NK-92 (cell line): ENCODE results near the gene RRM1.
"Not testable (repeated sequence)": the region's sequence is repeated elsewhere in the genome, so short reads cannot be mapped to it uniquely, and the experiment has no call there.

Source experiments
- DNase-seq: peaks from one replicate; lab custom pipeline; 2025; ENCODE audit not compliant: unreplicated experiment; lab: John Stamatoyannopoulos, UW

The RRM1 gene

DNA sequence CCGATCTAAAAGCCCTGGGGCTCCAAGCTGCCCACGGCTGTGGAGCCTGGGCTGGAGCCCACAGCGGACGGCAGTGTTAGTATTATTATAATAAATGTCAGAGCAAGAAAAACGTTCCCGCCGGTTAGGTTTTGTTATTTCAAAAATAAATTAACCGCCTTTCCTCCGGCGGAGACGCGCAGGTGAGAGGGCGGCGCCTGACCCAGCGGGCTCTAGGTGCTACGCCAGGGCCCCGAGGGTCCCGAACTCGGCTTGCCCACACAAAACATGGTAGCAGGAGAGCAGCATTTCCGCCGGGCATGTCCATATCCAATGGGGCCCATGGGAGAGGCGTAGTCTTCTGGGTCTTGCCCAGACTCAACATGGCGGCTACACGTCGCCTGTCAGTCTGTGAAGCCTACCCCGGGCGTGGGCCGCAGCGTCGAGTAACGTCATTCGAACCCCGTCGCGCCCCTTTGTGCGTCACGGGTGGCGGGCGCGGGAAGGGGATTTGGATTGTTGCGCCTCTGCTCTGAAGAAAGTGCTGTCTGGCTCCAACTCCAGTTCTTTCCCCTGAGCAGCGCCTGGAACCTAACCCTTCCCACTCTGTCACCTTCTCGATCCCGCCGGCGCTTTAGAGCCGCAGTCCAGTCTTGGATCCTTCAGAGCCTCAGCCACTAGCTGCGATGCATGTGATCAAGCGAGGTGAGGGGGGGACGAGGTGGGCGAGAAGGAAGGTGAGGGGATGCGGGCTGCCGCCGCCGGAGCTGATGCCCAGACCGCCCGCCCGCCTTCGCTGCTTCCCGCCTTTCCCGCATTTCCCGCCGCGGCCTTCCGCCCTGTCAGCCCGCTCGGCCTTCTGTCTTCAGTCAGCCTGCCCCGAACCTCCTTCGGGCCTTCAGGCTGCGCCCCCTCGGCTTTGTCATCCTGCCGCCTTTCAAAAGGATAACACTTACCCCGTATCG, at the start of gene RRM1:
RRM1 (plus strand) TSS at position 452 of the 944 bp plus-strand sequence; CDS start at position 666, 214 bp downstream.
- peak; percentile 61 for DNase-seq

DNA sequence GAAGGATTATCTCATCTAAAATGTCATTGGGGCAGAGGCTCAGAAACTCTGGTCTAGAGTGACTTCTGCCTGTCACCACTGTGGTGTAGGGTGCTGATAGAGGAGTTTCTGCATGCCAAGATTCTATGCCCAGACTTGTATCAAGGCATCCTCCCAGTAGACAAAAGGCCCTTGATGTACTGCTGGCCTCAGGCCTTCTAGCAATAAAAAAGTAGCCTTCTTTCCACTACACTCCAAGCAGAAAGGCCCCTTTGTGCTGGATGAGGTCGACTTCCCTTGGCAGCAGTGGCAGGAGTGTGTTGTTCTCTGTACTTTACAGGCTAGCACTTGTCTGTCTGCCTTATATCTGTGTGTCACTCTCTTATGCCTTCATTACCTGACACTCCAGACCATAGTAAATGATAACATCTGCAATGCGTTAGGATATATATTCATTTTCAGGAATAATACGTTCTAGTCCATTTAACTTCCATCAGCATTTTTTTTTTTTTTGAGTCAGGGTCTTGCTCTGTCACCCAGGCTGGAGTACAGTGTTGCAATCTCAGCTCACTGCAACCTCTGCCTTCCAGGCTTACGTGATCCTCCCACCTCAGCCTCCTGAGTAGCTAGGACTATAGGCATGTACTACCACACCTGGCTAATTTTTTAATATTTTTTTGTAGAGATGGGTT, 49.5 kb upstream of the RRM1 start:
- DNase-seq = no peak

DNA sequence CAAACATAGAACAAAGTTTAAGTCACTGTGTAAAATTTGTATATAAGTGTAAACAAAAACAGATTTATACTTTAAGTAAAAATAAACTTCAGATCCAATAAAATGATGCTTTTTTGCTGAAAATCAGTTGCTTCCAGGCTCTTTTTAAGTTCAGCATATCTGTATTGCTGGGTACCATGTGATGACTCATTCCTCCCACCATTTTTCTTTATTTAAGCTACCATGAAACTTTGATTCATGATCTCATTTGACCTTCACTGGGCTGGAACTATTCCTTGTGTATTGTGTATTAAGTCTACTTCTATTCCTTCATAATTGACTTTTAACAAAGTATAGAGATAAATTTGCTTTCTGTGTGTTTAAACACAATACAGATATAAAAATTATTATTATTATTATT, 46.3 kb upstream of the RRM1 start:
- DNase-seq = no peak

DNA sequence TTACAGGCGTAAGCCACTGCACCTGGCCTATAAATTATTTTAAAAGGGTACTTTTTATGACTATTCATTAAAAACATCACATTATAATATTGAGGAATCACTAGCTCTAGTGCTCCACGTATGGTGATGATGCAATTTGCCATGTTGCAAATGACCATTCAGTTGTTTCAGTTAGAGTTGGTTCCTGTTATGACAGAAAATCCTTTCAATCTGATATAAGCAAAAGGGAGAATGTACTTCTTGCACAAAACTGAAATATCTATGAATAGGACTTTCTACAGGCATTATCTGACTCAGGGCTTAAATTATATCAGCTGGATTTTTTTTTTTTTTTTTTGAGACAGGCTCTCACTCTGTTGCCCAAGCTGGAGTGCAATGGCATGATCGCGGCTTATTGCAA, 45.6 kb upstream of the RRM1 start:
- no peak for DNase-seq

DNA sequence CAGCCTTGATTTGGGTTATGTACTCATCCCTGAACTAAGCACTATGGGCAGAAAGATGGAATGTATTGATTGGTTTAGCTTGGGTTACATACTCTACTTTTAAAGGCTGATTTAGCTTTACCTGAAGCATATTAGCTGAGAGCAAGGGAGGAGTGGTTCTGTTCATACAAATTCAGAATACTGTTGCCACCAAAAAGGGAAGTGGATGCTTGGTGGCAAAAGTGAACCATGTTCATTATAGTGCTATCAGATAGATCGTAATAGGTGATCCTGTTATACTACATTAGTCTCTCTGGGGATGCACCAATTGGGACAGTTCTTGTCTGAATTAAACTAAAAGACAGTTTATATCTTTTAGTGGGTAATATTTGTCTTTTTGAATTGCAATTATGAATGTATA, 44.5 kb upstream of the RRM1 start:
- no peak for DNase-seq

DNA sequence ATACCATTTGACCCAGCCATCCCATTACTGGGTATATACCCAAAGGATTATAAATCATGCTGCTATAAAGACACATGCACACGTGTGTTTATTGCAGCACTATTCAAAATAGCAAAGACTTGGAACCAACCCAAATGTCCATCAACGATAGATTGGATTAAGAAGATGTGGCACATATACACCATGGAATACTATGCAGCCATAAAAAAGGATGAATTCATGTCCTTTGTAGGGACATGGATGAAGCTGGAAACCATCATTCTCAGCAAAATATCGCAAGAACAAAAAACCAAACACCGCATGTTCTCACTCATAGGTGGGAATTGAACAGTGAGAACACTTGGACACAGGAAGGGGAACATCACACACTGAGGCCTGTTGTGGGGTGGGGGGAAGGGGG, 41.4 kb upstream of the RRM1 start:
- DNase-seq = not testable (repeated sequence)

DNA sequence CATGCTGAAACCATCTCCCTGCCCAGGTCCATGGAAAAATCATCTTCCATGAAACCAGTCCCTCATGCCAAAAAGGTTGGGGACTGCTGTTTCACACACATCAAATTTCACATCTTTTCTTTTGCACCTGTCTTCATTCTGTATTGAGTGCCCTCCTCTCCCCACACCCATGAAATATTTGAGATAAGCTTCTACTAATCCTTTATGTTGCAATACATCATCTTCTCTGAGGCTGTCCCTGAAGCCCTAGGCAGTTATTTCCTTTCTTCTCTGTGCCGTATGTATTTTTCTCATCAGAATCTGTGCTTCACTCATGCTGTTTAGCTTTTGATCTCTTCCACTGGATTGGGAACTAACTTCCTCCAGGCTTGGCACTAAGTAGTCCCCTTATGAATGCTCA, 40.0 kb upstream of the RRM1 start:
- no peak for DNase-seq

DNA sequence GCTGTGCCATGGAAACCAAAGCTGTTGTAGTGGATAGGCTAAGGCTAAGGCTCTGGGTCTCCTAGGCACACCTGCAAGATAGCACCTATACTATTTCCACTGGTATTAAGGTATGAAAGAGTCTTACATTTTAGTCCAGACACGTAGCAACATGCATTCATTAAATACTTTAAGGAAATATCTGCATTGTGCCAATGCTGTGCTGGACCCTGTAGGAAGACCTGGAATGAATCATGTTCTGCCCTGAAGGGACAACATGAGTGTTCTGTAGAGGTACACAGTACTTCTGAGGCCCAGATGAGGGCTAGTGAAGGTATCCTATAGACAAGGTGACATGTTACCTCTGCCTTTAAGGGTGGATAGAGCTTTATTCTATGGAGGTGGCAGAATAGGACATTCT, 35.2 kb upstream of the RRM1 start:
- no peak for DNase-seq

DNA sequence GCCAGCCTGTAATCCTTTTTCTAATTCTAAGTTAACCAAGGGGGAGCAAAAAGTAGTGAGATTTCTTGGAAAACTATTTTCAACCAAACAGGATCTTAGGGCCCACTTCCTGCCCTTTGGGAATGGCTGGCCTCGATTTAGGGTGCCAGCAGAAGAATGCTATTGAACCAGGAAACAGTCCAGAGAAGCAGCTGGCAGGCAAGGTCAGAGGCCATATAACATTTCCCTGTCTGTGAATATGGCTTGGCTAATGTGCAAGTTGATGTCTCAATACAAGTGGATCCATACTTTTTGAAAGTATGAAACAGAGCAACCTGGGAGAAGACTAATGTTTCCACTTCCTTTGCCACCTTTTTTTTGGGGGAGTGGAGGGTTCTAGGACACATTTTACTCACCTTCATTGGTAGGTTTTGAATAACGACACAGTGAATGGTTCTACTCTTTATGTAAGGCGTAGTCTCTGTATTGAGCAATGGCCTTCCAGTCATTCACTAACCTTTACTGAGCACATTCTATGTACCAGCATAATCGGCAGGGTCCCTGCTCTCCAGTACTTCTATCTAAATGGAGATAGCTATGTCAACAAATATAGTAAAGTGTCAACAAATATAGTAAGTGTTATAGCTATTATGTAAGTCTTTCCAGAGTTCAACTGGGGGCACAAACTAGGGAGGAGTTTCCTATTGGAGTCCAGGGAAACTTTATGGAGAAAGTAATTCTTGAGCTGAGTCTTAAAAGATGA, 34.2 kb upstream of the RRM1 start:
- DNase-seq = no peak

DNA sequence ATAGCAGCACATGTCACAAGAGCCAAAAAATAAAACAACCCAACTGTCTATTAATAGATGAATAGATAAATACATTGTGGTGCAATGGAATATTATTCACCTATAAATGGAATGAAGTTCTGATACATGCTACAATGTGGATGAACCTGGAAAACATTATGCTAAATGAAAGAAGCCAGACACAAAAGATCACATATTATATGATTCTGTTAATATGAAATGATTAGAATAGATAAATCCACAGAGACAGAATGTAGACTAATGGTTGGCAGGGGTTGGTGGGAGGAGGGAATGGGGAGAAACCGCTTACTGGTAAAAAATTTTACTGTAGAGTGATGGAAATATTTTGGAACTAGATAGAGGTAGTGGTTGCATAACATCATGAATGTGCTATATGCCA, 32.9 kb upstream of the RRM1 start:
- no peak for DNase-seq

DNA sequence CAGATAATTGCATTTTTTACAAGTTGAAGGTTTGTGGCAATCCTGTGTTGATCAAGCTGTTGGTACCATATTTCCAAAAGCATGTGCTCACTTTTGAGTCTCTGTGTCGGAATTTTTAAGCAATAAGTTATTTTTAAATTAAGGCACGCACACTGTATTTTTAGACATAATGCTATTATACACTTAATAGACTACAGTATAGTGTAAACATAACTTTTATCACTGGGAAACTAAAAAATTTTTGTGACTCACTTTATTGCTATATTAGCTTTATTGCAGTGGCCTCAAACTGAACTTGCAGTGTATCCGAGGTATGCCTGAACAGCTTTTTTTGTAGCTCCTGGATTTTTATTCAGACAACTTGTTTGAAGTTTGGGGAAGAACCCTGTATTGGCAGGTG, 31.3 kb upstream of the RRM1 start:
- no peak for DNase-seq

DNA sequence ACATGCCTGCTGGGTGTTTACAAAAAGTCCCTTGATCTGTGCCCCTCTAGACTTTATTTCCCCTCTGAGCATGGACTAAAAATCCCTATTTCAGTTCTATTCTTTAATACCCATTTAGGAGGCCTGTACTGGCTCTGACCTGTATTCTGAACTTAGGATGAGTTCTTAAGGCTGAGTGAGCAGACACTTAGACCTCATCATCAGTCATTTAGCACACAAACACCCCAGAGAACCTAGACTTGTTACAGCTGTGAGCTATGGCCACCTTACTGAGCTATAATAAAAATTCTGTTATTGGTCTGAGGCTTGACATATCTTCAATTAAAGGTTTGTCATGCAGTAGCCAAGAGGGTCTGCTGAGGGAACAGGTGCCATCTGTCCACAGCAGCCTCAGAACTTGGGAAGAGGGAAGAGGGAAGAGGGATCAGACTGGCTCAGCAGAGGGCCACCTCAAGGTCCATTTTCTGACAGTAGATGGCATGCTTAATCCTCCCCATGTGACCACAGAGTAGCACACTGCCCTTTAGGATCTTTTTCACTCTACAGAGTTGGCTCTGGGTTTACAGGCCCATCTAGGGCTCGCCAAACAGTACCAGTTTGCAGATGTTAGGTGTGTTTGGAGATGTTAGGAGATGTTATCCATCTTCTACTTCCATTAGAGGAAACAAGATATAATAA, 30.2 kb upstream of the RRM1 start:
- DNase-seq = no peak

DNA sequence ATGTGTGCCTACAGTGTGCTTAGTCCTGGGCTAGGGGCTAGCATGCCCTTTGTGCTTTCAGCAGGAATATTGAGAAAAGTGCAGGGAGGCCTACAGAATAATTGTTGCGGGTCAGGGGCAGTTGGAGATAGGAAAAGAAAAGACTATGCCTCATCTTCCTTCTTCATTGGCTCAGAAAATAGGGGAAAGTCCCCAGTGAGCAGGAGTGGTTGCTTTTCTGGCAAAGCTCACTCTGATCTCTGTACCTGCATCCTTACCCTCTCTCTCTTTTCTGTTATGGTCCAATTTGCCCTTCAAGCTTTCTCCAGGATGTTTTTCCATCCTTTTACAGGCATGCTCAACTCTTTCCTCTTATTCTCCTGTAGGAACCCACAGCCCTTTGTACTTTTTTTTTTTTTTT, 29.5 kb upstream of the RRM1 start:
- no peak for DNase-seq

DNA sequence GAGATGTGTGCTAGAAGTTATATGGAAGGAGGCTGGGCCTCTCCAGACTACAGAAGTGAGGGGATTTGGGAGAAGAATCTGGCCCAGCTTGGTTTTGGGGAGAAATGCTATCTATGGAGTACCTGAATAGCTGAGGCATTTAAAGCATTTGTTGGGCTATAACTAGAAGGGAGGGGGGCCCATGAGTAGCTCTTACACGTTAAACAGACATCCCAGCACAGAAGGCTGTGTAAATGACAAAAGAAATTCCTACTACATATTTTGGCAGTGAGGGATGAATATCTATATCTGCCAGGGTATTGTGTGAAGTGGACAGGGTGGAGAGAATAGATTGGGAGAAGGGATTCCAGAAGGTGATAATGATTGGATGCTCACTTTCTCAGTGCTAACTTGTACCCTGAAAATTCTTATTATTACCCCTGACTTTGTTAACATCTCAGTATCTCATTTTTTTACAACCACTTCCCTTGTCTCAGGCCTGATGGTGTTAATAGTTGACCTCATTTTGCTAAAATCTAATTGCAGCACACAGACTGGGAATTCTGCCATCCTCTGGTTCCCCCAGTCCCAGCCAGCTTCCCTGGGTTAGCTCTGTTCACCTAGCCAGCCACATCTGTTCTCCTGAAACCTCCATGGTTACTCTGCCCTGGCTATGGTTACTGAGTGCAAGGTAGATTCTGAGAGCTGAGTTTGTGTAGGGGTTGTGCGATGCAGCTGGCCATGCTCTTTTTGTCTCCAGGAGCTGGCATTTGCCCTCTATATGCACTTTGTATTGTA, 28.8 kb upstream of the RRM1 start:
- no peak for DNase-seq

DNA sequence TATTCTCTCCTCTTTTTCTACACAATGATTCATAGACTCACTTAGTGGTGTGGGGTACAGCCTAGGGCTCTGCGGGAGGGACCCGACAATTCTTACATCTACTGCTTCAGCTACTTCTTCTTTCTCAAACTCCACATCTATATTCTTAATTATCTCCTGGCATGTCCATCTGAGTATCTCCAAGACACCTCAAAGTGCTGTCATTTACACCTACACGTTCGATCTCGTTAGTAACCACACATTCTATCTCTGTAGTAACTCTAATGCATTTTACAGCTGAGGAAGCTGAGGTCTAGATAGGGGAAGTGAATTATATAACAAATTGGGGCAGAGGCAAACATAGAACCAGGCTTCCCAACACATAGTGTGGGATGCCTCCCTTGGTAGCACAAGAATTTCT, 27.7 kb upstream of the RRM1 start:
- no peak for DNase-seq

DNA sequence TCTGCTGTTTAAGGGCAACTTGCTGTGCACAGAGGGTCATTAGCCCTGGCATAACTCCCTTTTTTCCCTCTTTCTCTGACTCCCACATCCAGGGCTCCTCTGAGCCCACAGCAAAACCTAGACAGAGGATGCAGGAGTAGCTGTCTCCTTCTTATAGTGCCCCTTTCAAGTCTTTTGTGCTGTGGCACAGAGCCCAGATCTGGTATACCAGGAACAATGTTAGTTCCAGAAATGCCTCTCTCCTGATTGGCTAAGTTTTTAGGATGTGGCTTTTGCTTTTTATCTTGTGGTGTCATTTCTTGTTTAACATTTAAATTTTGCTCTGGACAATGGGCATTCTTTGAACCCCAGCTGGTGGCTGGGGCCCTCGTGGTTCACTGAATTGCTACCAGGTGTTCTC, 25.6 kb upstream of the RRM1 start:
- DNase-seq = no peak

DNA sequence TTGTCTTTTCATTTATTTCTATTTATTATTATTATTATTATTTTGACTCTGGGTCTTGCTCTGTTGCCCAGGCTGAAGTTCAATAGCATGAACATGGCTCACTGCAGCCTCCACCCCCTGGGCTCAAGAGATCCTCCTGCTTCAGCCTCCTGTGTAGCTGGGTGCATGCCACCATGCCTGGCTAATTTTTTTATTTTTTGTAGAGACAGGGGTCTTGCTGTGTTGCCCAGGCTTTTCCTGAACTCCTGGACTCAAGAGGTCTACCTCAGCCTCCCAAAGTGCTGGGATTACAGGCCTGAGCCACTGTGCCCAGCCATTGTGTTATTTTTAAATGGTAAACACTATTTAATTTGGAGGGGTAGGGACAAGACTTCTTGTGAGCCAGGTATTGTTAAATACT, 23.3 kb upstream of the RRM1 start:
- no peak for DNase-seq

DNA sequence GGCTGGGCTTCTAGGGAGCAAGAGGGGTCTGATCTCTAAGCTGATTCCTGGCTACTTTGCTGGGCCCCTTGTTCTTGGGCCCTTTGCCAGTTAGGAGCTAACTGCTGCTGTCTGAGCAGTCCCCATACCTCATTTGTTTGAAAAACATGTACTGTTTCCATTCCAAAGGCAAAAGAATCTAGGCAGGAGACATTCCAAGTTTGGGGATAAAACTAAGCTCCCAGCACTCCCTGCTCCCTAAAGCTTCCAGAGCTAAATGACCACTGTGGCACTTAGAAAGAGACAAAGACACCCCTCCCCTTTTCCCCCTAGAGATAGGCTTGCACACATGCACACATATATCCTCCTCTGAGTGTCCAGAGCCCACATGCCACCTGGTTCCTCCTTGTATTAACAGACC, 22.7 kb upstream of the RRM1 start:
- no peak for DNase-seq

DNA sequence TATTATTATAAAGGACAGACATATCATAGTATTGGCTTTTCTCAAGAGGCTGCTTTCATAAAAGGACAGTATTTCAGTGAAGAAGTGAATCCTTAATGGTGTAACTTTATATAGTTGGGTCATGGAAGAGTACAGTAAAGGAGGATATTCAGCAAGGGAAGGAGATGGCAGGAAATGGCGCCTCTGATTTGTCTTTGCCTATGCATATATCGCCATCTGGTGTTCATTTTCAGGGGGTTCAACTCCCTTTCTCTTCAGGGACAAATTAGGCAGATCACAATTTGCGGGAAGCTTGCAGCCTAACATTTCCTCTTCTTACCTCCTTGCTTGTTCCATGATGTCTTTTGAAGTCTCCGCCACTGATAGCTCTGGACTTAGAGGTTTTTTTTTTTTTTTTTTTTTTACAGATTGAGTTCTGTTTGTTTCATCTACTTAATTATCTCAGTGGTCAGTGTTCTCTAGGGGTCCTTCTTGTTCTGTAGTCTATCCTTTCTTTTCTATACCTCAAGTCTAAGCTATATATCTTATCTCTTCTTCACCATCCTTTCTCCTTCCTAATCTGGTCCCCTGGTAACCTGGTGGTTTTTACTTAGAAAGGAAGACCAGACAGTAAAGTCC, 21.8 kb upstream of the RRM1 start:
- DNase-seq = no peak

DNA sequence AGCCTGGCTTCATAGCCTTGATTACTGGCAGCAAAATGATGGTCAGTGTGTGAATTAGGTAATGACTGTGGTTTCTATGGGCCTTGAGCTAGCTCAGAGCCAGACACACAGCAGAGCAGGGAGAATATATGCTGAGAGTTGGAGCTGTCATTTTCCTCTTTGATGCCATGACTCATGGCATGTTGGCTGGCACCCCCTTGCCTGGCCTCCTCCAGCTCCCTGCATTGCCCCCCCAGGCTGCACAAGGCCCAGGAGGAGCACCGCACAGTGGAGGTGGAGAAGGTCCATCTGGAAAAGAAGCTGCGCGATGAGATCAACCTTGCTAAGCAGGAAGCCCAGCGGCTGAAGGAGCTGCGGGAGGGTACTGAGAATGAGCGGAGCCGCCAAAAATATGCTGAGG, 20.3 kb upstream of the RRM1 start:
- no peak for DNase-seq
